Head of caudate nucleus (tissue), 42 donors: ENCODE measurements around the gene CFAP107.

ENCODE experiments used
- DNase-seq, 42 donors: peaks; one replicate each; pipeline versions ENCODE4 v3.0.0 to v3.0.0-alpha.2; 2020 to 2021; ENCODE audit warnings: mixed read lengths in 7 of 42
- intact Hi-C: fragments of 100-400 bp; cut with DNase I; formaldehyde crosslinking; loops from one replicate; pipeline ENCODE4 v1.15.0; 2022

CFAP107 gene

GRCh38 chr1:12738934-12739333, 7.1 kb upstream of the CFAP107 start:
- DNase-seq: no peak
- intact Hi-C loops: no loop called here

GRCh38 chr1:12739613-12740012, 6.4 kb upstream of the CFAP107 start:
- no peak for DNase-seq
- intact Hi-C loops: no loop called here

GRCh38 chr1:12741946-12742345, 4.1 kb upstream of the CFAP107 start:
- no peak for DNase-seq
- intact Hi-C loops: no loop called here

- DNase-seq: no peak
- intact Hi-C loops: no loop called here
These were observed 641 bp upstream of the CFAP107 start for GRCh38 chr1:12745126-12745991.

- intact Hi-C loops: no loop called here
- no peak for DNase-seq
These were observed 2.9 kb downstream of the CFAP107 start for GRCh38 chr1:12748778-12749355.

- DNase-seq: no peak
- intact Hi-C loops: no loop called here
These were observed 8.7 kb downstream of the CFAP107 start for GRCh38 chr1:12754738-12755137.

GRCh38 chr1:12756273-12756672, 10.3 kb downstream of the CFAP107 start:
- DNase-seq: no peak
- intact Hi-C loops: no loop called here

GRCh38 chr1:12756768-12757413, 10.9 kb downstream of the CFAP107 start:
- DNase-seq: no peak
- intact Hi-C loops: no loop called here

GRCh38 chr1:12757836-12758235, 11.8 kb downstream of the CFAP107 start:
- intact Hi-C loops: no loop called here

GRCh38 chr1:12760256-12760795, 14.3 kb downstream of the CFAP107 start:
- DNase-seq: no peak
- intact Hi-C loops: no loop called here

More at GRCh38 chr1:12757836-12758235, 11.8 kb downstream of the CFAP107 start:
- DNase-seq: no peak

- intact Hi-C loops: no loop called here
- DNase-seq: no peak
These were observed 15.8 kb downstream of the CFAP107 start for GRCh38 chr1:12761781-12762180.

- no peak for DNase-seq
- intact Hi-C loops: no loop called here
These were observed 16.8 kb downstream of the CFAP107 start for GRCh38 chr1:12762766-12763165.

- no peak for DNase-seq
These were observed 17.5 kb downstream of the CFAP107 start for GRCh38 chr1:12763479-12763878.

GRCh38 chr1:12764016-12764415, 18.0 kb downstream of the CFAP107 start:
- no peak for DNase-seq
- intact Hi-C loops: no loop called here

More at GRCh38 chr1:12763479-12763878, 17.5 kb downstream of the CFAP107 start:
- intact Hi-C loops: no loop called here

- intact Hi-C loops: no loop called here
These were observed 23.0 kb downstream of the CFAP107 start for GRCh38 chr1:12769031-12769430.

GRCh38 chr1:12769976-12770505, 24.0 kb downstream of the CFAP107 start:
- no peak for DNase-seq
- intact Hi-C loops: no loop called here

More at GRCh38 chr1:12769031-12769430, 23.0 kb downstream of the CFAP107 start:
- DNase-seq: no peak

- DNase-seq: no peak
- intact Hi-C loops: no loop called here
These were observed 24.6 kb downstream of the CFAP107 start for GRCh38 chr1:12770620-12771019.

- intact Hi-C loops: no loop called here
These were observed 25.2 kb downstream of the CFAP107 start for GRCh38 chr1:12771186-12771585.

GRCh38 chr1:12772520-12772919, 26.5 kb downstream of the CFAP107 start:
- intact Hi-C loops: no loop called here
- no peak for DNase-seq

More at GRCh38 chr1:12771186-12771585, 25.2 kb downstream of the CFAP107 start:
- no peak for DNase-seq

- no peak for DNase-seq
- intact Hi-C loops: no loop called here
These were observed 27.4 kb downstream of the CFAP107 start, which contains the start of gene PRAMEF12 for GRCh38 chr1:12773438-12773837. Gene PRAMEF12 (plus strand): TSS chr1:12773738. CDS start chr1:12774868, 1,130 bp downstream.
